ENCODE results near the gene RABEP1. TPM values are rescaled to one million over a fixed set of nuclear protein-coding genes. Genes with fewer than 3 reads are reported as not detected.

The RABEP1 gene
- total RNA-seq, 6 experiments from 2014 or later: 41.1 to 48.5 (median 45.6) TPM

GRCh38 chr17:5431949-5432556 is 150.0 kb downstream of the RABEP1 start:
- no peak for TF ChIP-seq CTCF (IDR thresholded peaks at IDR 0.05)
- peaks cover 50% of the 10 kb centered on the region for H3K4me1 Mint-ChIP-seq (ENCODE audit: low read depth)
- peak overlapping the region; percentile 44; the same call in 1 of the 2 replicates for H3K27ac Mint-ChIP-seq
- peaks cover 5% of the 10 kb centered on the region; the same call in 1 of the 2 replicates for H3K27me3 Mint-ChIP-seq (ENCODE audit: insufficient read depth)
- H3K4me3 Mint-ChIP-seq: no peak overlapping the region
- no peak for DNase-seq
- no peaks in the 10 kb centered on the region for H3K9me3 Mint-ChIP-seq
- H3K36me3 Mint-ChIP-seq (ENCODE audit: low read depth): peaks cover 63% of the 10 kb centered on the region

GRCh38 chr17:5434984-5435383 is 152.9 kb downstream of the RABEP1 start:
- Mint-ChIP-seq H3K4me1 (ENCODE audit: low read depth) (peaks cover 43% of the 10 kb centered on the region), H3K36me3 (ENCODE audit: low read depth) (peaks cover 67% of the 10 kb centered on the region), H3K27ac (no peak overlapping the region; the same call in 1 of the 2 replicates), H3K9me3 (no peaks in the 10 kb centered on the region), H3K4me3 (peak overlapping the region; percentile 26; the same call in 1 of the 2 replicates), H3K27me3 (ENCODE audit: insufficient read depth) (peaks cover 5% of the 10 kb centered on the region; the same call in 1 of the 2 replicates)
- TF ChIP-seq CTCF (IDR thresholded peaks at IDR 0.05): no peak
- DNase-seq: no peak

Other genes with a start within 250 kb of the RABEP1 start
- gene SLC52A1, start 246.9 kb upstream of the RABEP1 start, total RNA-seq (2021; fragmentation: NEBNext Ultra II Directional; extraction: Animal tissue kit (Norgen Biotek cat#: 25700)): under 1 TPM in 1 of 6 experiments, not detected in 5; 0.12 TPM
- gene ZFP3, start 203.8 kb upstream of the RABEP1 start, total RNA-seq (2021; fragmentation: NEBNext Ultra II Directional; extraction: Animal tissue kit (Norgen Biotek cat#: 25700)): under 1 TPM in 5 of 6 experiments, not detected in 1; 0.09 to 0.19 (median 0.13) TPM
- 1 to 10 TPM; 3.5 to 4.9 (median 3.8) TPM for gene ZNF232, start 170.4 kb upstream of the RABEP1 start, total RNA-seq (2021; fragmentation: NEBNext Ultra II Directional; extraction: Animal tissue kit (Norgen Biotek cat#: 25700))
- gene USP6, start 166.3 kb upstream of the RABEP1 start, total RNA-seq (2021; fragmentation: NEBNext Ultra II Directional; extraction: Animal tissue kit (Norgen Biotek cat#: 25700)): under 1 TPM; 0.05 to 0.19 (median 0.10) TPM
- gene ZNF594, start 90.4 kb upstream of the RABEP1 start, total RNA-seq (2021; fragmentation: NEBNext Ultra II Directional; extraction: Animal tissue kit (Norgen Biotek cat#: 25700)): 1 to 10 TPM; 3.3 to 5.1 (median 4.6) TPM
- gene SCIMP, start 47.4 kb upstream of the RABEP1 start, total RNA-seq (2021; fragmentation: NEBNext Ultra II Directional; extraction: Animal tissue kit (Norgen Biotek cat#: 25700)): not detected
- gene NUP88, start 137.4 kb downstream of the RABEP1 start, total RNA-seq (2021; fragmentation: NEBNext Ultra II Directional; extraction: Animal tissue kit (Norgen Biotek cat#: 25700)): 10 to 100 TPM; 49.3 to 68.7 (median 64.2) TPM
- gene RPAIN, start 137.9 kb downstream of the RABEP1 start, total RNA-seq (2021; fragmentation: NEBNext Ultra II Directional; extraction: Animal tissue kit (Norgen Biotek cat#: 25700)): 10 to 100 TPM; 20.4 to 25.6 (median 22.5) TPM
- gene C1QBP, start 156.9 kb downstream of the RABEP1 start, total RNA-seq (2021; fragmentation: NEBNext Ultra II Directional; extraction: Animal tissue kit (Norgen Biotek cat#: 25700)): 100 to 1,000 TPM; 222 to 267 (median 235) TPM
- 10 to 100 TPM; 16.8 to 18.9 (median 17.3) TPM for gene DHX33, start 186.7 kb downstream of the RABEP1 start, total RNA-seq (2021; fragmentation: NEBNext Ultra II Directional; extraction: Animal tissue kit (Norgen Biotek cat#: 25700))
- 100 to 1,000 TPM in 4 of 6 experiments, 10 to 100 TPM in 2; 85.9 to 109 (median 103) TPM for gene DERL2, start 203.9 kb downstream of the RABEP1 start, total RNA-seq (2021; fragmentation: NEBNext Ultra II Directional; extraction: Animal tissue kit (Norgen Biotek cat#: 25700))
- 10 to 100 TPM in 2 of 6 experiments, 1 to 10 TPM in 4; 7.8 to 10.8 (median 9.5) TPM for gene MIS12, start 204.3 kb downstream of the RABEP1 start, total RNA-seq (2021; fragmentation: NEBNext Ultra II Directional; extraction: Animal tissue kit (Norgen Biotek cat#: 25700))